OCI-LY7 (cell line): ENCODE results near the gene GABPB2. TPM values are rescaled to one million over a fixed set of nuclear protein-coding genes. Genes with fewer than 3 reads are reported as not detected.
A peak's percentile ranks its signal among the peaks of the same experiment; 100 is the strongest.

ENCODE experiments used
- BruUV-seq: library from RNA; stranded (reverse); fragments of 400-500 nt; replicated peaks from 2 replicates; lab custom pipeline; 2021; lab: Mats Ljungman, UMichigan
- CTCF ChIA-PET: fragments of 300-600 bp; sonication (Branson Sonifier 250); formaldehyde crosslinking; loops from one replicate; lab custom pipeline; 2022; ENCODE audit warnings: antibody characterized with exemption; ENCODE audit not compliant: unreplicated experiment; lab: Charles Lee
- POLR2A ChIA-PET: fragments of 300-600 bp; sonication (Branson Sonifier 250); formaldehyde crosslinking; loops from one replicate; lab custom pipeline; 2022; ENCODE audit warnings: antibody characterized with exemption; lab: Charles Lee
- DNase-seq: peaks from one replicate; pipeline ENCODE4 v3.0.0-alpha.2; 2015; ENCODE audit warnings: low spot score
- H2AFZ ChIP-seq: fragments of 200-600 bp; sonication (generic), shearing (Covaris generic); 2 replicates; pipeline ENCODE4 v1.6.1; 2014; ENCODE audit warnings: mild to moderate bottlenecking, antibody characterized with exemption, low read length, moderate library complexity
- H3K27ac ChIP-seq: fragments of 200-600 bp; sonication (generic); 2 replicates; pipeline ENCODE4 v1.5.1; 2014; ENCODE audit warnings: mixed run types, low read depth, mild to moderate bottlenecking, moderate library complexity, low read length, inconsistent platforms; ENCODE audit not compliant: poor library complexity, severe bottlenecking
- H3K36me3 ChIP-seq: fragments of 200-600 bp; sonication (generic); 2 replicates; pipeline ENCODE4 v1.6.1; 2014; ENCODE audit warnings: mild to moderate bottlenecking, antibody characterized with exemption, low read length, moderate library complexity, mixed read lengths; ENCODE audit not compliant: insufficient read depth
- H3K4me1 ChIP-seq: fragments of 200-600 bp; sonication (generic); 2 replicates; pipeline ENCODE4 v1.5.1; 2014; ENCODE audit warnings: mild to moderate bottlenecking, low read length; ENCODE audit not compliant: insufficient read depth, poor library complexity, severe bottlenecking
- H3K4me2 ChIP-seq: fragments of 200-600 bp; sonication (generic); 2 replicates; pipeline ENCODE4 v1.6.1; 2014; ENCODE audit warnings: mild to moderate bottlenecking, low read length
- H3K4me3 ChIP-seq: fragments of 200-600 bp; sonication (generic); 2 replicates; pipeline ENCODE4 v1.5.1; 2014; ENCODE audit warnings: mild to moderate bottlenecking, low read depth, low read length; ENCODE audit not compliant: poor library complexity, severe bottlenecking
- H3K79me2 ChIP-seq: fragments of 200-600 bp; sonication (generic); 2 replicates; pipeline ENCODE4 v1.6.1; 2016; ENCODE audit warnings: low read depth, mild to moderate bottlenecking, low read length, moderate library complexity, mixed read lengths; ENCODE audit not compliant: insufficient read depth
- H3K9me2 ChIP-seq: fragments of 200-600 bp; sonication (generic); 2 replicates; pipeline ENCODE4 v1.6.1; 2016; ENCODE audit warnings: mild to moderate bottlenecking, low read length, mixed read lengths; ENCODE audit not compliant: insufficient read depth
- H3K9me3 ChIP-seq: fragments of 200-600 bp; sonication (generic); 2 replicates; pipeline ENCODE4 v1.6.1; 2014; ENCODE audit warnings: mild to moderate bottlenecking, mixed run types, low read length, mixed read lengths
- H4K20me1 ChIP-seq: fragments of 200-600 bp; sonication (generic); 2 replicates; pipeline ENCODE4 v1.6.1; 2014; ENCODE audit warnings: mild to moderate bottlenecking, antibody characterized with exemption, low read length, moderate library complexity, mixed read lengths; ENCODE audit not compliant: insufficient read depth
- EZH2phosphoT487 ChIP-seq: fragments of 200-600 bp; sonication (generic); IDR thresholded peaks from 2 replicates; pipeline ENCODE4 v1.6.1; 2018; ENCODE audit warnings: low read depth, borderline replicate concordance, mild to moderate bottlenecking, mixed run types, antibody characterized with exemption, low read length, moderate library complexity, mixed read lengths
- intact Hi-C: fragments of 100-400 bp; cut with micrococcal nuclease; formaldehyde crosslinking; loops from one replicate; pipeline ENCODE4 v1.10.0; 2022; ENCODE audit not compliant: unreplicated experiment
- total RNA-seq, 2 experiments: library from RNA; depleted of rRNA in 1 of 2; stranded (reverse); fragments of >200 nt in 1 of 2; shearing (Covaris generic) in 1 of 2; gene quantifications; 2 replicates each; pipeline ENCODE4 v1.2.3, GENCODE V29; 2014 to 2022
- TF ChIP-seq, protein P1 (sequence below): fragments of 200-600 bp; sonication (generic); conservative IDR thresholded peaks from 2 replicates; pipeline ENCODE4 v1.5.1; 2014; ENCODE audit warnings: mild to moderate bottlenecking, antibody characterized with exemption, low read length, moderate library complexity, mixed read lengths

The GABPB2 gene
- total RNA-seq, 2 experiments from 2014 or later, result 17.2 to 20.0 TPM

DNA sequence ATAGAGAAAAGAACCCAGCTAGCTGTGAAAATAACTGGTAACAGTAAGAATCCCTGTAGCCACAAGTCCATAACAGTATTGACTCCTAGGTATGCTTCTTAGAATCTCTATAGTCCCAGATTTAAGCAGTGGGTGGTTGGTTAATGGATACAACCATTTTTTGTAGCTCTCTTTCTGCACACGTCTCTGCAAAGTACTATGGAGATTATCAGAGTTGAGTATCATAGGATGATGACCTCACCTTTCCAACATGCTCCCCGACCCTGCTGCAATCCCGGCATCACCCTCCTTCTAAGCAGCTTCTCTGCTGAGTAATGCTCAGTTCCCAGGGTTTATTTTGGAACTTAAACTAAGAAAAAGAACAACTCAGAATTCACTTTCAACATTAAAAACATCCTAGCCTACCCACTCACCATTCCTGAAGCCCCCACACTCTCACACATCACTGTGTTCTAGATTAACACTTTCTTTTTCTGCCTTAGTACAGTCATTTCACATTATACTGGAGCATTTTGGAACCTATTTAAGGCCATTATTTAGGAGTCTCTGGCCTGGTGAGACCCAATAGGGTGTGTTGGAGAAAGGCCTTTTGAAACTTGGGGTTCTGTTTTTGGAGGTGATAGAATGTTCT, 7.7 kb upstream of the GABPB2 start:
- Histone ChIP-seq H4K20me1 (peaks cover 4% of the 10 kb centered on the region; the same call in 1 of the 2 replicates), H3K79me2 (peaks cover 43% of the 10 kb centered on the region), H3K9me3 (no peaks in the 10 kb centered on the region), H3K4me2 (0 out of 2 replicates have a peak overlapping the region, but pooled peaks have one; percentile 7), H3K4me3 (no peak overlapping the region), H3K9me2 (no peaks in the 10 kb centered on the region), H3K4me1 (peaks cover 18% of the 10 kb centered on the region), H2AFZ (no peak overlapping the region), H3K36me3 (peaks cover 20% of the 10 kb centered on the region), H3K27ac (no peak overlapping the region)
- DNase-seq, result no peak
- TF ChIP-seq EZH2phosphoT487, result no peak
- TF ChIP-seq, protein P1, sequence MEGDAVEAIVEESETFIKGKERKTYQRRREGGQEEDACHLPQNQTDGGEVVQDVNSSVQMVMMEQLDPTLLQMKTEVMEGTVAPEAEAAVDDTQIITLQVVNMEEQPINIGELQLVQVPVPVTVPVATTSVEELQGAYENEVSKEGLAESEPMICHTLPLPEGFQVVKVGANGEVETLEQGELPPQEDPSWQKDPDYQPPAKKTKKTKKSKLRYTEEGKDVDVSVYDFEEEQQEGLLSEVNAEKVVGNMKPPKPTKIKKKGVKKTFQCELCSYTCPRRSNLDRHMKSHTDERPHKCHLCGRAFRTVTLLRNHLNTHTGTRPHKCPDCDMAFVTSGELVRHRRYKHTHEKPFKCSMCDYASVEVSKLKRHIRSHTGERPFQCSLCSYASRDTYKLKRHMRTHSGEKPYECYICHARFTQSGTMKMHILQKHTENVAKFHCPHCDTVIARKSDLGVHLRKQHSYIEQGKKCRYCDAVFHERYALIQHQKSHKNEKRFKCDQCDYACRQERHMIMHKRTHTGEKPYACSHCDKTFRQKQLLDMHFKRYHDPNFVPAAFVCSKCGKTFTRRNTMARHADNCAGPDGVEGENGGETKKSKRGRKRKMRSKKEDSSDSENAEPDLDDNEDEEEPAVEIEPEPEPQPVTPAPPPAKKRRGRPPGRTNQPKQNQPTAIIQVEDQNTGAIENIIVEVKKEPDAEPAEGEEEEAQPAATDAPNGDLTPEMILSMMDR, result no peak
- CTCF ChIA-PET, result no interaction called here
- BruUV-seq, result no TSS peak
- POLR2A ChIA-PET, result interaction anchor here (0.9 to 1.1 kb wide), 3 partner anchors 57 to 141 kb away, joined by 3 to 5 read pairs (median 4); partner anchors contain the start of genes MINDY1 and TNFAIP8L2
- intact Hi-C loops, result no loop called here

DNA sequence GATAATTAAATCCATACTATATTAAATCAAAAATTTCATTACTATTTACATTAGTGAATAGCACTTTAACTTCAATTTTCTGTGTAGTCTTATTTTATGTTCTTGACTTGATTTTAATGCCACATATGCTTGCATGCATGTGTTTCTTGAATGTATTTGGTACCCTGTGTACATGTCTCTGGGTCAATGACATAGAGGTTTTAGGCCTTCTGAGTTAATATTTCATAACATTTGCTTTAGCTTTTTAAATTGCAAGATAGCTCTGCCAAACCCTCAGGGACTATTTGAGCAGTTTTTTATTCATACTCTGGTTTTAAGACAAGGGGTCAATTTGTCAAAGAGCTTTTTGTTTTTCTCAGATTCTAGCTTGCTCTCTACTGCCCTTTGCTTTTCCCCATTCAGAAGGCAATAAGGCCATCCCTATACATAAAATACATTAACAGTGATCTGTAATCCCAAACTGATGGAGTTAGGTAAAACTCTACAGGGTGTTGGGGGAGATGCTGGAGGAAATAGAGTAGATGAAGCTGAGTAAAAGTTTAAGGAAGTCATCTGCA, 5.4 kb upstream of the GABPB2 start:
- Histone ChIP-seq H3K79me2 (peaks cover 28% of the 10 kb centered on the region; the same call in 1 of the 2 replicates), H3K4me1 (peaks cover 24% of the 10 kb centered on the region), H3K4me3 (no peak overlapping the region), H3K9me3 (no peaks in the 10 kb centered on the region), H3K36me3 (peaks cover 24% of the 10 kb centered on the region), H3K9me2 (no peaks in the 10 kb centered on the region), H3K27ac (no peak overlapping the region), H4K20me1 (no peaks in the 10 kb centered on the region), H2AFZ (no peak overlapping the region), H3K4me2 (no peak overlapping the region)
- CTCF ChIA-PET, result no interaction called here
- no peak for DNase-seq
- BruUV-seq, result no TSS peak
- intact Hi-C loops, result no loop called here
- TF ChIP-seq EZH2phosphoT487, result no peak
- TF ChIP-seq, protein P1, result no peak
- POLR2A ChIA-PET, result interaction anchor here (0.6 to 0.7 kb wide), 2 partner anchors 872 to 1048 kb away, joined by 3 read pairs; no protein-coding TSS in a partner anchor

DNA sequence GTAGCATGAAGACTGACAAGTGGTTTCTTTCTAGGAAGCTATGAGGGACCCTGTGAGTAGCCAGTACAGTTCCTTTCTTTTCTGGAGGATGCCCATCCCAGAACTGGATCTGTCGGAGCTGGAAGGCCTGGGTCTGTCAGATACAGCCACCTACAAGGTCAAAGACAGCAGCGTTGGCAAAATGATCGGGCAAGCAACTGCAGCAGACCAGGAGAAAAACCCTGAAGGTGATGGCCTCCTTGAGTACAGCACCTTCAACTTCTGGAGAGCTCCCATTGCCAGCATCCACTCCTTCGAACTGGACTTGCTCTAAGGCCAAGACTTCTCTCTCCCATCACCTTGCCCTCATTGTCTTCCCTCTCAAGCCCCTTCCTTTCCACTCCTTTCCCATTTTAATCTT, 3.4 kb upstream of the GABPB2 start:
- Histone ChIP-seq H3K4me2 (no peak overlapping the region), H3K9me2 (no peaks in the 10 kb centered on the region), H4K20me1 (no peaks in the 10 kb centered on the region), H2AFZ (no peak overlapping the region), H3K4me1 (peaks cover 18% of the 10 kb centered on the region), H3K4me3 (no peak overlapping the region), H3K27ac (no peak overlapping the region), H3K9me3 (no peaks in the 10 kb centered on the region), H3K36me3 (peaks cover 24% of the 10 kb centered on the region), H3K79me2 (peaks cover 11% of the 10 kb centered on the region; the same call in 1 of the 2 replicates)
- ChIA-PET CTCF (no interaction called here), POLR2A (interaction anchor here (0.9 kb wide), 1 partner anchor 7 kb away, joined by 4 read pairs; the partner anchor contains the start of gene CDC42SE1)
- DNase-seq, result no peak
- no peak for TF ChIP-seq EZH2phosphoT487
- TF ChIP-seq, protein P1, result no peak
- no TSS peak for BruUV-seq
- intact Hi-C loops, result no loop called here
